DOHH2 (cell line): ENCODE data around the gene TBCE.

Experiments used
- H3F3A ChIP-seq: fragments of 200-600 bp; sonication (generic), shearing (Covaris generic); 2 replicates; pipeline ENCODE4 v1.6.0; 2016; ENCODE audit warnings: antibody characterized with exemption, mild to moderate bottlenecking; ENCODE audit not compliant: control insufficient read depth, insufficient read depth
- H3K27ac ChIP-seq: fragments of 200-600 bp; sonication (generic); 2 replicates; pipeline ENCODE4 v1.5.1; 2014; ENCODE audit warnings: low read depth, mild to moderate bottlenecking, low read length, moderate library complexity
- H3K27me3 ChIP-seq: fragments of 200-600 bp; sonication (generic); 2 replicates; pipeline ENCODE4 v1.6.1; 2014; ENCODE audit warnings: mild to moderate bottlenecking, low read length, mixed read lengths; ENCODE audit not compliant: control insufficient read depth
- H3K36me3 ChIP-seq: fragments of 200-600 bp; sonication (generic); 2 replicates; pipeline ENCODE4 v1.6.1; 2014; ENCODE audit warnings: mild to moderate bottlenecking, low read length, moderate library complexity, mixed read lengths; ENCODE audit not compliant: control insufficient read depth
- H3K4me1 ChIP-seq: fragments of 200-600 bp; sonication (generic); 2 replicates; pipeline ENCODE4 v1.6.1; 2014; ENCODE audit warnings: mild to moderate bottlenecking, low read length, mixed read lengths; ENCODE audit not compliant: control insufficient read depth
- H3K4me2 ChIP-seq: fragments of 200-600 bp; sonication (generic); 2 replicates; pipeline ENCODE4 v1.6.0; 2014; ENCODE audit warnings: mild to moderate bottlenecking, low read length, moderate library complexity
- H3K4me3 ChIP-seq: fragments of 200-600 bp; sonication (generic); 2 replicates; pipeline ENCODE4 v1.5.1; 2014; ENCODE audit warnings: mild to moderate bottlenecking, low read length, mixed read lengths
- H3K79me2 ChIP-seq: fragments of 200-600 bp; sonication (generic); 2 replicates; pipeline ENCODE4 v1.6.1; 2014; ENCODE audit warnings: mild to moderate bottlenecking, low read length, mixed read lengths; ENCODE audit not compliant: control insufficient read depth
- H3K9me2 ChIP-seq: fragments of 200-600 bp; sonication (generic); replicated peaks from 2 replicates; pipeline ENCODE4 v1.6.1; 2014; ENCODE audit warnings: mild to moderate bottlenecking, low read length, mixed read lengths; ENCODE audit not compliant: control insufficient read depth
- H3K9me3 ChIP-seq: fragments of 200-600 bp; sonication (generic); 2 replicates; pipeline ENCODE4 v1.6.1; 2014; ENCODE audit warnings: antibody characterized with exemption, low read length, mixed read lengths; ENCODE audit not compliant: control insufficient read depth, insufficient read depth
- H4K20me1 ChIP-seq: fragments of 200-600 bp; sonication (generic); 2 replicates; pipeline ENCODE4 v1.6.0; 2014; ENCODE audit warnings: low read depth, mild to moderate bottlenecking, antibody characterized with exemption, low read length, moderate library complexity; ENCODE audit not compliant: control insufficient read depth, insufficient read depth
- CTCF ChIP-seq: fragments of 200-600 bp; sonication (generic); IDR thresholded peaks from one replicate; pipeline ENCODE4 v1.5.1; 2014; ENCODE audit warnings: antibody characterized with exemption, mild to moderate bottlenecking, low read depth, low read length; ENCODE audit not compliant: poor library complexity, severe bottlenecking
- EZH2phosphoT487 ChIP-seq: fragments of 200-600 bp; sonication (generic); IDR thresholded peaks from 2 replicates; pipeline ENCODE4 v1.6.1; 2017; ENCODE audit warnings: borderline replicate concordance, mild to moderate bottlenecking, antibody characterized with exemption, low read length, moderate library complexity, mixed read lengths

The TBCE gene

GRCh38 chr1:235336903-235337302 lies 30.3 kb upstream of the TBCE start:
- TF ChIP-seq CTCF = no peak
- TF ChIP-seq EZH2phosphoT487 = no peak
- Histone ChIP-seq H3K4me2 (no peak overlapping the region), H4K20me1 (no peaks in the 10 kb centered on the region)

GRCh38 chr1:235339746-235340145 lies 27.5 kb upstream of the TBCE start:
- peaks cover 28% of the 10 kb centered on the region for H3K36me3 ChIP-seq
- H3K4me2 ChIP-seq = no peak overlapping the region
- H3K4me3 ChIP-seq = no peak overlapping the region
- H3K9me2 ChIP-seq = no peaks in the 10 kb centered on the region
- no peak overlapping the region for H3K27ac ChIP-seq
- peaks cover 5% of the 10 kb centered on the region; the same call in 1 of the 2 replicates for H3K79me2 ChIP-seq
- no peaks in the 10 kb centered on the region for H4K20me1 ChIP-seq
- H3K27me3 ChIP-seq = no peaks in the 10 kb centered on the region
- H3F3A ChIP-seq = no peaks in the 10 kb centered on the region
- no peaks in the 10 kb centered on the region for H3K4me1 ChIP-seq
- H3K9me3 ChIP-seq = no peaks in the 10 kb centered on the region
- TF ChIP-seq EZH2phosphoT487 (no peak), CTCF (no peak)

More at GRCh38 chr1:235336903-235337302, 30.3 kb upstream of the TBCE start:
- Histone ChIP-seq H3K4me3 (no peak overlapping the region), H3K27me3 (no peaks in the 10 kb centered on the region), H3K36me3 (peaks cover 25% of the 10 kb centered on the region), H3K27ac (no peak overlapping the region), H3K9me2 (no peaks in the 10 kb centered on the region), H3K4me1 (peaks cover 2% of the 10 kb centered on the region), H3K9me3 (no peaks in the 10 kb centered on the region), H3F3A (no peaks in the 10 kb centered on the region), H3K79me2 (peaks cover 33% of the 10 kb centered on the region)

- H3K36me3 ChIP-seq = peaks cover 19% of the 10 kb centered on the region
- no peak overlapping the region for H3K4me2 ChIP-seq
- H3K9me3 ChIP-seq = no peaks in the 10 kb centered on the region
- H4K20me1 ChIP-seq = no peaks in the 10 kb centered on the region
- TF ChIP-seq CTCF (no peak), EZH2phosphoT487 (no peak)
- no peaks in the 10 kb centered on the region for H3F3A ChIP-seq
- H3K4me3 ChIP-seq = no peak overlapping the region
- H3K4me1 ChIP-seq = no peaks in the 10 kb centered on the region
- H3K27me3 ChIP-seq = no peaks in the 10 kb centered on the region
- H3K79me2 ChIP-seq = no peaks in the 10 kb centered on the region
- no peaks in the 10 kb centered on the region for H3K9me2 ChIP-seq
- H3K27ac ChIP-seq = no peak overlapping the region
These were observed 25.9 kb upstream of the TBCE start for GRCh38 chr1:235341334-235341733.

GRCh38 chr1:235342039-235342438 lies 25.2 kb upstream of the TBCE start:
- H3K9me2 ChIP-seq = no peaks in the 10 kb centered on the region
- no peaks in the 10 kb centered on the region for H3K79me2 ChIP-seq
- peaks cover 15% of the 10 kb centered on the region for H3K36me3 ChIP-seq
- no peaks in the 10 kb centered on the region for H3F3A ChIP-seq
- H3K4me2 ChIP-seq = no peak overlapping the region
- H3K4me1 ChIP-seq = no peaks in the 10 kb centered on the region
- no peaks in the 10 kb centered on the region for H3K27me3 ChIP-seq
- TF ChIP-seq CTCF = no peak
- no peak for TF ChIP-seq EZH2phosphoT487
- H3K9me3 ChIP-seq = no peaks in the 10 kb centered on the region
- H4K20me1 ChIP-seq = no peaks in the 10 kb centered on the region
- no peak overlapping the region for H3K4me3 ChIP-seq
- no peak overlapping the region for H3K27ac ChIP-seq
